ENCODE results near the gene SCFD1.

Gene SCFD1

DNA sequence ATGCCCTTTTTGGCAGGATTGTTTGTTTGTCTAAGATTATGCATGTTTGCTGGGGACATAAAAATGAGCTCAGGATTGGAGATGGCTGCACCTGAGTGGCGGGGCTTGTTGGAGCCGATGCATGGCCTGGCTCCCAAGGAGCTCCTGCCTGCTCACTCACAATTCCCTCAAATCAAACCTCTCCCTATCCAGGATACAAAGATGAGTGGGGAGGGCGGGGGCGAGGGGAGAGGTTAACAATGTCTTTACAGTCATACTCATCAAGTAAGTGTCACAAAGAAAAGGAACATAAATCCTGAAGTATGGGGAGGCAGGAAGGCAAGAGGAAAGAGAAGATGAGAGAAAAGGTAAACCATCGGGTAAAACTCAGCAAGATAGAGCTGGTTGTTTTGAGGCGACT lies 148.3 kb downstream of the SCFD1 start:
- H3K27ac ChIP-seq (ENCODE audit: insufficient read depth, low read depth, low read length, poor library complexity, severe bottlenecking): no peak overlapping the region
- H3K4me3 ChIP-seq (ENCODE audit: insufficient read depth, low read depth, low read length): no peak overlapping the region
- 95 to 97% methylated on average over 5 of the region's 6 CpGs for WGBS, 2 experiments
- no peaks in the 10 kb centered on the region for H3K4me1 ChIP-seq (ENCODE audit: control insufficient read depth, insufficient read depth, low read length)
- H3K27me3 ChIP-seq (ENCODE audit: control insufficient read depth, insufficient read depth, low read length, poor library complexity, severe bottlenecking): no peaks in the 10 kb centered on the region
- H3K9me3 ChIP-seq (ENCODE audit: control insufficient read depth, low read length): no peaks in the 10 kb centered on the region
- no peaks in the 10 kb centered on the region for H3K36me3 ChIP-seq (ENCODE audit: control insufficient read depth, insufficient read depth, low read length)

DNA sequence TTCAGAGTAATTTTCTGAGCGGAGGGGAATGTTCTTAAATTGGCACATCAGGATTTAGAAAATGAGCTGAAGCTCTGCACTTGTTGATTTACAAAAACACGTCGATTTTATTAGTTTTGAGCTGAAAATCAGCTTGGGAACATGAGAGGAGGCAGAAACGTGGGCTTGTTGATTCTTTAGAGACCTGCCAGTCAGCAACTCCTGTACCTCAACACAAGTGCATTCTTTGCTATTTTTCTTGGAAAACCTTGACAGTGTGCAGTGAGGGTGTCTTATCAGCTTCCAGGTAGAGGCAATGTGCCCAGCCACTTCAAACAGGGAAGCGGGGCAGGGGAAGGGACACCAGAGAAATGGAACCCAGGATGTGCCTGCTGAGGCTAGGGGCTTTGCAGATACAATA lies 149.5 kb downstream of the SCFD1 start:
- 90 to 93% methylated on average over 5 of the region's 5 CpGs for WGBS, 2 experiments
- Histone ChIP-seq H3K9me3 (ENCODE audit: control insufficient read depth, low read length) (no peaks in the 10 kb centered on the region), H3K4me1 (ENCODE audit: control insufficient read depth, insufficient read depth, low read length) (no peaks in the 10 kb centered on the region), H3K4me3 (ENCODE audit: insufficient read depth, low read depth, low read length) (no peak overlapping the region), H3K27me3 (ENCODE audit: control insufficient read depth, insufficient read depth, low read length, poor library complexity, severe bottlenecking) (no peaks in the 10 kb centered on the region), H3K36me3 (ENCODE audit: control insufficient read depth, insufficient read depth, low read length) (no peaks in the 10 kb centered on the region), H3K27ac (ENCODE audit: insufficient read depth, low read depth, low read length, poor library complexity, severe bottlenecking) (no peak overlapping the region)

DNA sequence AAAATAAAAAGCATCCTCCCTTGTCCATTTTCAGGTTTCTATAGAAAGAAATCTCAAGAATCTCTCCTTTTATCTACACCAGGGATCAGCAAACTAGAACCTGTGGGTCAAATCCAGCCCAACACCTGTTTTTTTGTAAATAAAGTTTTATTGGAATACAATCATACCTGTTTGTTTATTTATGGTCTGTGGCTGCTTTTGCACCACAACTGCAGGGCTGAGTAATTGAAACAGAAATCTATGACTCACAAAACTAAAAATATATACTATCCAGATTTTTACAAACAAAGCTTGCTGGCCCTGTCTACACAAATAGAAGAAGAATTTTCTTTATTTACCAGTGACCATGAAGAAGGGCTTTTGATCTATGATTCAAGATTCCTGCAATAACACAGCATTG lies 157.1 kb downstream of the SCFD1 start:
- Histone ChIP-seq H3K4me1 (ENCODE audit: control insufficient read depth, insufficient read depth, low read length) (no peaks in the 10 kb centered on the region), H3K27ac (ENCODE audit: insufficient read depth, low read depth, low read length, poor library complexity, severe bottlenecking) (no peak overlapping the region), H3K9me3 (ENCODE audit: control insufficient read depth, low read length) (no peaks in the 10 kb centered on the region), H3K27me3 (ENCODE audit: control insufficient read depth, insufficient read depth, low read length, poor library complexity, severe bottlenecking) (no peaks in the 10 kb centered on the region), H3K36me3 (ENCODE audit: control insufficient read depth, insufficient read depth, low read length) (no peaks in the 10 kb centered on the region), H3K4me3 (ENCODE audit: insufficient read depth, low read depth, low read length) (no peak overlapping the region)

All from ectodermal cell (in vitro differentiated cells).